HCT116 (cell line): ENCODE results near the gene SLC25A19. TPM values are rescaled to one million over a fixed set of nuclear protein-coding genes. Genes with fewer than 3 reads are reported as not detected.
A peak's percentile ranks its signal among the peaks of the same experiment; 100 is the strongest.

Source experiments
- ATAC-seq: fragments of 200-7000 bp; cut with Tn5 transposase; 2 replicates; pipeline ENCODE4 v1.9.1; 2020; ENCODE audit warnings: mild to moderate bottlenecking, moderate library complexity
- BruUV-seq: library from RNA; stranded (reverse); fragments of 400-500 nt; replicated peaks from 2 replicates; lab custom pipeline; 2021; lab: Mats Ljungman, UMichigan
- CTCF ChIA-PET: fragments of 300-600 bp; sonication (Branson Sonifier 250); formaldehyde crosslinking; loops from one replicate; lab custom pipeline; 2021; ENCODE audit warnings: antibody characterized with exemption; lab: Charles Lee
- POLR2A ChIA-PET: fragments of 300-600, 350-600 bp; sonication (Branson Sonifier 250); formaldehyde crosslinking; loops from one replicate; lab custom pipeline; 2021; ENCODE audit warnings: antibody characterized with exemption; lab: Charles Lee
- RAD21 ChIA-PET, 2 experiments: fragments of 300-600 bp; sonication (Branson Sonifier 250); formaldehyde crosslinking; loops; one replicate each; lab custom pipeline; 2023; ENCODE audit warnings: low total read pairs in 2 of 2; ENCODE audit not compliant: uncharacterized antibody in 2 of 2, unreplicated experiment in 2 of 2, low non-redundant PET in 1 of 2; lab: Charles Lee
- DNase-seq: peaks from one replicate; pipeline ENCODE4 v3.0.0-alpha.2; 2010; ENCODE audit warnings: low read depth, low spot score
- H2AFZ ChIP-seq: fragments of 200-600 bp; shearing (Covaris generic), sonication (generic); 2 replicates; pipeline ENCODE4 v1.6.1; 2017; ENCODE audit warnings: low read depth, mixed run types, mixed read lengths, antibody characterized with exemption, low read length; ENCODE audit not compliant: poor library complexity, severe bottlenecking
- H3K27ac ChIP-seq: 2 replicates; pipeline ENCODE4 v1.5.1; 2012; ENCODE audit warnings: low read depth, low read length
- H3K27me3 ChIP-seq: fragments of 200-600 bp; sonication (generic); 2 replicates; pipeline ENCODE4 v1.6.1; 2016; ENCODE audit warnings: mixed run types, low read length, mixed read lengths; ENCODE audit not compliant: insufficient read depth
- H3K36me3 ChIP-seq, 2 experiments: fragments of 200-500 bp in 1 of 2; fragments of 200-600 bp in 1 of 2; sonication (Bioruptor generic) in 1 of 2; sonication (generic) in 1 of 2; 2 replicates each; pipeline versions ENCODE4 v1.5.1 to v1.6.1; 2014 to 2016; ENCODE audit warnings: low read length in 2 of 2, inconsistent platforms in 1 of 2, mixed read lengths in 1 of 2, mixed run types in 1 of 2; ENCODE audit not compliant: insufficient read depth in 2 of 2, control insufficient read depth in 1 of 2
- H3K4me1 ChIP-seq, 2 experiments: fragments of 200-600 bp in 1 of 2; sonication (generic) in 1 of 2; 2 replicates each; pipeline versions ENCODE4 v1.5.1 to v1.6.1; 2012 to 2017; ENCODE audit warnings: low read length in 2 of 2, inconsistent platforms in 1 of 2, mild to moderate bottlenecking in 1 of 2, mixed read lengths in 1 of 2, mixed run types in 1 of 2, moderate library complexity in 1 of 2; ENCODE audit not compliant: insufficient read depth in 2 of 2, control insufficient read depth in 1 of 2
- H3K4me2 ChIP-seq: fragments of 200-600 bp; sonication (generic); 2 replicates; pipeline ENCODE4 v1.6.1; 2017; ENCODE audit warnings: mixed run types, low read length, mixed read lengths
- H3K4me3 ChIP-seq, 2 experiments: fragments of 200-600 bp in 1 of 2; sonication (generic) in 1 of 2; replicated peaks in 1 of 2; 2 replicates each; pipeline ENCODE4 v1.5.1; 2011 to 2016; ENCODE audit warnings: low read length in 2 of 2, control low read depth in 1 of 2, low read depth in 1 of 2, mild to moderate bottlenecking in 1 of 2, mixed read lengths in 1 of 2, mixed run types in 1 of 2
- H3K79me2 ChIP-seq: fragments of 200-600 bp; sonication (generic); 2 replicates; pipeline ENCODE4 v1.6.1; 2017; ENCODE audit warnings: mild to moderate bottlenecking, mixed run types, low read length, moderate library complexity, mixed read lengths; ENCODE audit not compliant: insufficient read depth
- H3K9ac ChIP-seq: fragments of 200-600 bp; sonication (generic); 2 replicates; pipeline ENCODE4 v1.6.1; 2016; ENCODE audit warnings: low read length, mixed read lengths
- H3K9me2 ChIP-seq: fragments of 200-600 bp; sonication (generic), shearing (Covaris generic); 2 replicates; pipeline ENCODE4 v1.6.1; 2017; ENCODE audit warnings: mixed run types, mild to moderate bottlenecking, moderate library complexity; ENCODE audit not compliant: insufficient read depth
- H3K9me3 ChIP-seq, 2 experiments: fragments of 200-500 bp in 1 of 2; fragments of 200-600 bp in 1 of 2; sonication (Bioruptor generic) in 1 of 2; sonication (generic) in 1 of 2; 2 replicates each; pipeline ENCODE4 v1.6.1; 2014 to 2017; ENCODE audit warnings: low read length in 2 of 2, mixed read lengths in 2 of 2, inconsistent platforms in 1 of 2, low read depth in 1 of 2, mild to moderate bottlenecking in 1 of 2, mixed run types in 1 of 2, moderate library complexity in 1 of 2; ENCODE audit not compliant: control insufficient read depth in 1 of 2, insufficient read depth in 1 of 2
- H4K20me1 ChIP-seq: fragments of 200-600 bp; sonication (generic), shearing (Covaris generic); 2 replicates; pipeline ENCODE4 v1.6.1; 2017; ENCODE audit warnings: mixed run types, mild to moderate bottlenecking, moderate library complexity; ENCODE audit not compliant: insufficient read depth
- EZH2 ChIP-seq: fragments of 200-600 bp; sonication (generic); IDR thresholded peaks from 2 replicates; pipeline ENCODE4 v1.6.1; 2017; ENCODE audit warnings: antibody characterized with exemption, mixed run types
- EZH2phosphoT487 ChIP-seq: fragments of 200-600 bp; IDR thresholded peaks from 2 replicates; pipeline ENCODE4 v1.6.1; 2018; ENCODE audit warnings: antibody characterized with exemption, borderline replicate concordance
- POLR2AphosphoS5 ChIP-seq: IDR thresholded peaks from 2 replicates; pipeline ENCODE4 v1.6.1; 2011; ENCODE audit warnings: mild to moderate bottlenecking, low read depth, low read length, moderate library complexity
- RAD21 ChIP-seq: IDR thresholded peaks from 2 replicates; pipeline ENCODE4 v1.6.1; 2012; ENCODE audit warnings: low read depth, mild to moderate bottlenecking
- REST ChIP-seq: IDR thresholded peaks from 2 replicates; pipeline ENCODE4 v1.6.1; 2012; ENCODE audit warnings: low read depth
- SP1 ChIP-seq: IDR thresholded peaks from 2 replicates; pipeline ENCODE4 v1.6.1; 2012; ENCODE audit warnings: low read depth
- TCF7L2 ChIP-seq: IDR thresholded peaks from 2 replicates; pipeline ENCODE4 v1.7.0; 2011; ENCODE audit warnings: borderline replicate concordance, inconsistent platforms; ENCODE audit not compliant: insufficient read depth, insufficient read length; ENCODE audit errors: extremely low read depth
- ZNF274 ChIP-seq: fragments of 200-500 bp; sonication (Bioruptor generic); IDR thresholded peaks from 2 replicates; pipeline ENCODE4 v1.6.1; 2014; ENCODE audit warnings: mild to moderate bottlenecking, low read depth, low read length, inconsistent platforms
- intact Hi-C: fragments of 100-400 bp; cut with micrococcal nuclease; formaldehyde crosslinking; loops from 2 replicates; pipeline ENCODE4 v1.10.0; 2022
- total RNA-seq: library from RNA; stranded (reverse); gene quantifications from one replicate; pipeline ENCODE4 v1.2.1, GENCODE V29; 2021; ENCODE audit not compliant: unreplicated experiment
- TF ChIP-seq, protein P1 (sequence below), 3 experiments: fragments of 200-600 bp in 1 of 3; sonication (generic) in 1 of 3; IDR thresholded peaks in 2 of 3; conservative IDR thresholded peaks in 1 of 3; 2 replicates each; pipeline ENCODE4 v1.5.1; 2012 to 2017; ENCODE audit warnings: low read depth in 2 of 3, low read length in 2 of 3, antibody characterized with exemption in 1 of 3, borderline replicate concordance in 1 of 3, control low read depth in 1 of 3, mild to moderate bottlenecking in 1 of 3, mixed read lengths in 1 of 3, mixed run types in 1 of 3, moderate library complexity in 1 of 3; ENCODE audit not compliant: insufficient read depth in 1 of 3
- TF ChIP-seq, protein P2 (sequence below): IDR thresholded peaks from 2 replicates; pipeline ENCODE4 v1.6.1; 2012

SLC25A19 gene
- total RNA-seq, 1 experiment from 2014 or later: 38.7 TPM

DNA sequence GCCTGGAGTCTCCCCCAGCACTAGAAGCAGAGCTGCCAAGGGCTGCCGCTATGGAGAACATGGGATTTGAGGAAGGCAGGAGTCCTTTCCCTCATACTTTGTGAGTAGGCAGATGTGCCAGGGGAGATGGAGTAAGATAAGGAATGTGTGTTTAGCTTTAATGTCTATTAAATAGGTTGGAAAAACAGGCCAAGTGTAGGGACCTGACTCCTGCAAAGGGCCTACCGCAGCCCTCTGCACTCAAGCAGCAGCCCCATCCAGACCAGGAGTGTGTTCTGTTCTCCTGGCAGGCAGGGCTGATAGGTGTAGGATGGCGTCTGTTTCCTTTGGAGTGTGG is 16.4 kb downstream of the SLC25A19 start:
- H3K4me2 ChIP-seq: peak overlapping the region; percentile 84; the same call in 1 of the 2 replicates
- CTCF ChIA-PET: interaction anchor here (0.9 to 2.0 kb wide), 3 partner anchors 12 to 17 kb away, joined by 4 to 11 read pairs (median 4); partner anchors contain the start of genes GGA3 and SLC25A19

More for the DNA sequence above, 16.4 kb downstream of the SLC25A19 start:
- no peak overlapping the region for H3K9ac ChIP-seq
- no peaks in the 10 kb centered on the region for H3K9me3 ChIP-seq
- 0 out of 4 replicates have a peak overlapping the region, but pooled peaks of 1 of the 2 experiments have one; percentile 98 for H3K4me3 ChIP-seq
- DNase-seq: no peak
- intact Hi-C loops: loop anchor here (5.0 kb wide), 1 partner anchor 244 kb away; the partner anchor contains the start of genes CASKIN2 and TSEN54
- H4K20me1 ChIP-seq: no peaks in the 10 kb centered on the region
- peaks cover 9% of the 10 kb centered on the region; the same call in 1 of the 2 replicates for H3K79me2 ChIP-seq
- peaks cover 3 to 30% of the 10 kb centered on the region in 2 experiments; a peak in 2 of 4 replicates for H3K36me3 ChIP-seq
- peaks cover 16 to 34% of the 10 kb centered on the region in 2 experiments for H3K4me1 ChIP-seq
- no peaks in the 10 kb centered on the region for H3K9me2 ChIP-seq
- no peak overlapping the region; the same call in 1 of the 2 replicates for H3K27ac ChIP-seq
- no peak overlapping the region for H2AFZ ChIP-seq
- ATAC-seq: no peak
- no TSS peak for BruUV-seq
- ChIA-PET RAD21 (no interaction called here), POLR2A (interaction anchor here (1.6 to 2.4 kb wide), 3 partner anchors 9 to 17 kb away, joined by 3 to 12 read pairs (median 4); partner anchors contain the start of genes GGA3, MRPS7 and SLC25A19)
- TF ChIP-seq RAD21: no peak
- TF ChIP-seq POLR2AphosphoS5: no peak
- TF ChIP-seq SP1: no peak
- TF ChIP-seq, protein P1, sequence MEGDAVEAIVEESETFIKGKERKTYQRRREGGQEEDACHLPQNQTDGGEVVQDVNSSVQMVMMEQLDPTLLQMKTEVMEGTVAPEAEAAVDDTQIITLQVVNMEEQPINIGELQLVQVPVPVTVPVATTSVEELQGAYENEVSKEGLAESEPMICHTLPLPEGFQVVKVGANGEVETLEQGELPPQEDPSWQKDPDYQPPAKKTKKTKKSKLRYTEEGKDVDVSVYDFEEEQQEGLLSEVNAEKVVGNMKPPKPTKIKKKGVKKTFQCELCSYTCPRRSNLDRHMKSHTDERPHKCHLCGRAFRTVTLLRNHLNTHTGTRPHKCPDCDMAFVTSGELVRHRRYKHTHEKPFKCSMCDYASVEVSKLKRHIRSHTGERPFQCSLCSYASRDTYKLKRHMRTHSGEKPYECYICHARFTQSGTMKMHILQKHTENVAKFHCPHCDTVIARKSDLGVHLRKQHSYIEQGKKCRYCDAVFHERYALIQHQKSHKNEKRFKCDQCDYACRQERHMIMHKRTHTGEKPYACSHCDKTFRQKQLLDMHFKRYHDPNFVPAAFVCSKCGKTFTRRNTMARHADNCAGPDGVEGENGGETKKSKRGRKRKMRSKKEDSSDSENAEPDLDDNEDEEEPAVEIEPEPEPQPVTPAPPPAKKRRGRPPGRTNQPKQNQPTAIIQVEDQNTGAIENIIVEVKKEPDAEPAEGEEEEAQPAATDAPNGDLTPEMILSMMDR (IDR thresholded peaks at IDR 0.05 in 2 of 3, conservative IDR thresholded peaks at IDR 0.05 in 1 of 3; ENCODE audit: borderline replicate concordance in 1 of 3, insufficient read depth in 1 of 3, low read depth in 2 of 3, low read length in 2 of 3): no peak
- TF ChIP-seq, protein P2, sequence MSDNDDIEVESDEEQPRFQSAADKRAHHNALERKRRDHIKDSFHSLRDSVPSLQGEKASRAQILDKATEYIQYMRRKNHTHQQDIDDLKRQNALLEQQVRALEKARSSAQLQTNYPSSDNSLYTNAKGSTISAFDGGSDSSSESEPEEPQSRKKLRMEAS: no peak
- TF ChIP-seq ZNF274: no peak
- TF ChIP-seq EZH2: no peak
- TF ChIP-seq REST: no peak
- TF ChIP-seq TCF7L2: no peak
- no peak for TF ChIP-seq EZH2phosphoT487
- no peaks in the 10 kb centered on the region for H3K27me3 ChIP-seq
